Parathyroid adenoma (tissue), 2 donors: ENCODE results near the gene KCNA10.

Source experiments
- H2AFZ ChIP-seq: fragments of 300-600 bp; sonication (generic); one replicate; pipeline ENCODE4 v1.7.0; 2017; ENCODE audit warnings: antibody characterized with exemption, mild to moderate bottlenecking
- H3K27ac ChIP-seq: fragments of 300-600 bp; sonication (generic); one replicate; pipeline ENCODE4 v1.7.0; 2017
- H3K27me3 ChIP-seq: fragments of 300-600 bp; sonication (generic); one replicate; pipeline ENCODE4 v1.7.0; 2017; ENCODE audit warnings: low read length; ENCODE audit not compliant: control insufficient read depth, insufficient read depth
- H3K36me3 ChIP-seq: fragments of 300-600 bp; sonication (generic); one replicate; pipeline ENCODE4 v1.7.0; 2017; ENCODE audit warnings: low read length; ENCODE audit not compliant: control insufficient read depth, insufficient read depth
- H3K4me1 ChIP-seq: fragments of 300-600 bp; sonication (generic); one replicate; pipeline ENCODE4 v1.7.0; 2017; ENCODE audit warnings: control low read depth
- H3K4me2 ChIP-seq: fragments of 300-600 bp; sonication (generic); one replicate; pipeline ENCODE4 v1.7.0; 2017; ENCODE audit warnings: low read length
- H3K4me3 ChIP-seq: fragments of 300-600 bp; sonication (generic); one replicate; pipeline ENCODE4 v1.7.0; 2017; ENCODE audit warnings: low read depth, low read length
- H3K79me2 ChIP-seq: fragments of 300-600 bp; sonication (generic); one replicate; pipeline ENCODE4 v1.7.0; 2017; ENCODE audit warnings: control low read depth
- H3K9ac ChIP-seq: fragments of 300-600 bp; sonication (generic); one replicate; pipeline ENCODE4 v1.7.0; 2017; ENCODE audit warnings: mild to moderate bottlenecking
- H3K9me3 ChIP-seq: fragments of 300-600 bp; sonication (generic); one replicate; pipeline ENCODE4 v1.7.0; 2017; ENCODE audit warnings: low read length; ENCODE audit not compliant: control insufficient read depth
- TF ChIP-seq, protein P1 (sequence below): fragments of 300-600 bp; sonication (generic); IDR thresholded peaks from one replicate; pipeline ENCODE4 v1.7.0; 2017; ENCODE audit warnings: antibody characterized with exemption, mild to moderate bottlenecking
- donor health status: primary hyperparathyroidism.

KCNA10 gene

DNA sequence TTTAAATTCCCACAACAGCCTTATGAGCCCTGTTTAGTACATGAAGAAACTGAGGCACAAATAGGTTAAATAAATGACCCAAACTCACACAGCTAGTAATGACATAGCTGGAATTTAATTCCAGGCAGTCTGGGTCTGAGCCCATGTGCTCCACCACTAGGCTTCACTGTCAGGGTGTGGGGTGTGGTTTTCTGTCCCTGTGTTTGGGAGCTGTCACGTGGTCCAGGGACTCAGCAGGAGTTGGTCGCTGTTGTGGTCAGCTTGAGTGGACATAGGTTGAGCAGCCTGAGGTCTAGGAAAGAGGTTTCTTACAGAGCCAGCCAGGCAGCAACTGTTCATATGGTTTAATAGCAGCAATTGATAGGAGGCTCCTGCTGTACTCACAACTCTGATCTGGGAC, 28.0 kb upstream of the KCNA10 start:
- Histone ChIP-seq H3K4me1 (no peaks in the 10 kb centered on the region), H3K9ac (no peak overlapping the region), H3K4me3 (no peak overlapping the region)

DNA sequence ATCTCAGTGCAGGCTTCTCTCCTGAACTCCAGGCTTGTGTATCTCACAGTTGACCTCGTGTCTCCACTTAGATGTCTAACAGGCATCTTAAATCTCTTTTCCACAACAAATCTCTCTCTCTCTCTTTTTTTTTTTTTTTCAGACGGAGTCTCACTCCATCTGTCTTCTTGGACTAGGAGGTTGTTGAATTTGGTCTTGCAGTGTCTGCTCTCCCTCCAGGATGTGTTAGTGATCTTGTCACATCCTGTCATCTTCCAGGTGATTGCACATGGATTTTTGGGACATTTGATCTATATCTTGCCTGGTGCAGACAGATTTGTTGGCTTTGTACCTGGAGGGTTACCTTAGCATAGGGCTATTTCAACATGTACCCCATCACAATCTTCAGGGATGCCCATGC, 26.5 kb upstream of the KCNA10 start:
- no peak overlapping the region for H3K9ac ChIP-seq
- no peaks in the 10 kb centered on the region for H3K36me3 ChIP-seq
- no peaks in the 10 kb centered on the region for H3K4me1 ChIP-seq
- TF ChIP-seq, protein P1, sequence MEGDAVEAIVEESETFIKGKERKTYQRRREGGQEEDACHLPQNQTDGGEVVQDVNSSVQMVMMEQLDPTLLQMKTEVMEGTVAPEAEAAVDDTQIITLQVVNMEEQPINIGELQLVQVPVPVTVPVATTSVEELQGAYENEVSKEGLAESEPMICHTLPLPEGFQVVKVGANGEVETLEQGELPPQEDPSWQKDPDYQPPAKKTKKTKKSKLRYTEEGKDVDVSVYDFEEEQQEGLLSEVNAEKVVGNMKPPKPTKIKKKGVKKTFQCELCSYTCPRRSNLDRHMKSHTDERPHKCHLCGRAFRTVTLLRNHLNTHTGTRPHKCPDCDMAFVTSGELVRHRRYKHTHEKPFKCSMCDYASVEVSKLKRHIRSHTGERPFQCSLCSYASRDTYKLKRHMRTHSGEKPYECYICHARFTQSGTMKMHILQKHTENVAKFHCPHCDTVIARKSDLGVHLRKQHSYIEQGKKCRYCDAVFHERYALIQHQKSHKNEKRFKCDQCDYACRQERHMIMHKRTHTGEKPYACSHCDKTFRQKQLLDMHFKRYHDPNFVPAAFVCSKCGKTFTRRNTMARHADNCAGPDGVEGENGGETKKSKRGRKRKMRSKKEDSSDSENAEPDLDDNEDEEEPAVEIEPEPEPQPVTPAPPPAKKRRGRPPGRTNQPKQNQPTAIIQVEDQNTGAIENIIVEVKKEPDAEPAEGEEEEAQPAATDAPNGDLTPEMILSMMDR = no peak
- H3K4me2 ChIP-seq = no peak overlapping the region
- H3K79me2 ChIP-seq = no peaks in the 10 kb centered on the region
- H3K27me3 ChIP-seq = no peaks in the 10 kb centered on the region
- H3K27ac ChIP-seq = no peak overlapping the region
- no peak overlapping the region for H3K4me3 ChIP-seq
- H3K9me3 ChIP-seq = no peaks in the 10 kb centered on the region
- no peak overlapping the region for H2AFZ ChIP-seq

More for the DNA sequence above, 28.0 kb upstream of the KCNA10 start:
- no peaks in the 10 kb centered on the region for H3K27me3 ChIP-seq
- no peaks in the 10 kb centered on the region for H3K79me2 ChIP-seq
- TF ChIP-seq, protein P1 = no peak
- no peaks in the 10 kb centered on the region for H3K9me3 ChIP-seq
- no peaks in the 10 kb centered on the region for H3K36me3 ChIP-seq
- H3K27ac ChIP-seq = no peak overlapping the region
- H3K4me2 ChIP-seq = no peak overlapping the region
- H2AFZ ChIP-seq = no peak overlapping the region

DNA sequence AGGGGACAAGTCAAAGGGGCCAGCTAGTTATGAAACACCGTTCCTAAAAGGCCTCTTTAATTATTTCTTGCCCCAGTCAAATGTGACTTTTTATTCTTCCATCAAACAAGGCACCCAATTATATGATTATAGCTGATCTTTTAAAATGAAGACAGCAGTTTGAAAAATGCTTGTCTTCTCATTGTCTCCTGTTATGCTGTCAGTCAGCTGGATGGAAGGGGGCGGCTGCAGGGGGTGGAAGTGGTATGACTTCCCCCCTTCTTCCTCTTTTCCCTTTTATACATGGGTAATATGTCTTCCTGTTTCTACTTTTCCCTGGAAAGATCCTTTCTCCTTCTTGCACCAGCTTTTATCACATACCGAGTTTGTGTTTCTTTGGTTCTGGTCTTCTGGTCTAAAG, 25.8 kb upstream of the KCNA10 start:
- Histone ChIP-seq H3K27me3 (no peaks in the 10 kb centered on the region), H2AFZ (no peak overlapping the region), H3K9me3 (no peaks in the 10 kb centered on the region), H3K4me2 (no peak overlapping the region), H3K36me3 (no peaks in the 10 kb centered on the region), H3K27ac (no peak overlapping the region), H3K4me1 (no peaks in the 10 kb centered on the region), H3K4me3 (no peak overlapping the region), H3K9ac (no peak overlapping the region), H3K79me2 (no peaks in the 10 kb centered on the region)
- TF ChIP-seq, protein P1 = no peak

DNA sequence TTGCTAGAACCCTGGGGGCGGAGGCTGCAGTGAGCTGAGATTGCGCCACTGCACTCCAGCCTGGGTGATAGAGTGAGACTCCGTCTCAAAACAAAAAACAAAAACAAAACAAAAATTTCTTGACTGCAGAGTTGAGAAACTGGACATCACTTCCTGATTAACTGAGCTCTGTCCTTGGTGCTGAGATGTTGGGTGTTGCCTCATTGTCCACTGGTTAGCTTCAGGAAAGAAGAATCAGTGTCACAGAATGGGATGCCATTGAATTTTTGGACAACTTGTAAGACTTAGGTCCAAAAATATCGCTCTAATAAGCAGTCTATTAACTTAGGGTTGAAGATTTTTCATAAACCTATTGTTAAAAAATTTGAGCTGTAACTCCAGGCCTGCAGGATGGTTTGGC, 23.8 kb upstream of the KCNA10 start:
- no peak overlapping the region for H3K4me3 ChIP-seq
- H3K36me3 ChIP-seq = no peaks in the 10 kb centered on the region

DNA sequence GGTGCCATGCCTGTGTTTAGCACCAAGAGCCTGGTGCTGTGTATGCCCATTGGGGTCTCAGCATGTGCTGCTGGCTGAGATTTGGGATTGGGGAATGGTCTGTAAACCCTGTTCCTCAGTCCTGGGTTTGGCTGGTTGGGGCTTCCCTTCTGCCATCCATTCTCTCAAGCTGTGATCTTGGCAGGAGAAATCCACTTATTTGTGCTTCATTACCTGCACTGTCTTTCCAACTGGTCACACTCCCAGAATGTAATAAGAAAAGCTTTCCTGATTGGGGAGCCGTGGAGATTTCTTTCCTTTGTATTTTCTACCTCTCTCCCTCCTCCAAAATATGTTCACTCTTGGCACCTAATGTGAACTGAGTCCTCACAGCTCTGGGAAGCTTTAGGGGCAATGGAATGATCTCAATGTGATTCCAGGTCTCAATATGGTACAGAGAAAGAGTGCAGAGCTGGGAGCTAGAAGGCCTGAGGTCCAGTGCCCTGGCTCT, 23.0 kb upstream of the KCNA10 start:
- H3K27me3 ChIP-seq = no peaks in the 10 kb centered on the region
- no peaks in the 10 kb centered on the region for H3K9me3 ChIP-seq
- H3K27ac ChIP-seq = no peak overlapping the region
- H3K9ac ChIP-seq = no peak overlapping the region
- no peak overlapping the region for H3K4me3 ChIP-seq
- no peak overlapping the region for H2AFZ ChIP-seq
- H3K36me3 ChIP-seq = no peaks in the 10 kb centered on the region
- H3K4me1 ChIP-seq = no peaks in the 10 kb centered on the region
- no peak overlapping the region for H3K4me2 ChIP-seq
- TF ChIP-seq, protein P1 = no peak
- no peaks in the 10 kb centered on the region for H3K79me2 ChIP-seq

More for the DNA sequence above, 23.8 kb upstream of the KCNA10 start:
- no peak overlapping the region for H3K4me2 ChIP-seq
- H3K9me3 ChIP-seq = no peaks in the 10 kb centered on the region
- no peaks in the 10 kb centered on the region for H3K79me2 ChIP-seq
- TF ChIP-seq, protein P1 = no peak
- H3K9ac ChIP-seq = no peak overlapping the region
- no peak overlapping the region for H3K27ac ChIP-seq
- H3K4me1 ChIP-seq = no peaks in the 10 kb centered on the region
- H3K27me3 ChIP-seq = no peaks in the 10 kb centered on the region
- H2AFZ ChIP-seq = no peak overlapping the region
